Activated CD8-positive, alpha-beta T cell treated with anti-CD3 and anti-CD28 coated beads, Interleukin-2, amount 10 ng/mL, durations not matched to agents 7 days and 5 days (primary cell): Measurements from ENCODE around the gene DLG2. TPM values are rescaled to one million over a fixed set of nuclear protein-coding genes. Genes with fewer than 3 reads are reported as not detected.

ENCODE experiments used
- ATAC-seq: fragments of 150-1000 bp; cut with Tn5 transposase; one replicate; pipeline ENCODE4 v1.10.0; 2021; ENCODE audit warnings: moderate library complexity
- CTCF ChIA-PET: fragments of 350-600 bp; sonication (Branson Sonifier 250); formaldehyde crosslinking; loops from one replicate; lab custom pipeline; 2021; ENCODE audit warnings: antibody characterized with exemption; lab: Charles Lee
- POLR2A ChIA-PET: fragments of 350-600 bp; sonication (Branson Sonifier 250); formaldehyde crosslinking; loops from one replicate; lab custom pipeline; 2021; ENCODE audit warnings: antibody characterized with exemption; lab: Charles Lee
- DNase-seq: peaks from one replicate; pipeline ENCODE4 v3.0.0-alpha.2; 2020
- H3K27ac Mint-ChIP-seq: one replicate; pipeline ENCODE4 v1.8.0; 2021; ENCODE audit warnings: mild to moderate bottlenecking, mixed read lengths
- H3K27me3 Mint-ChIP-seq: one replicate; pipeline ENCODE4 v1.8.0; 2021; ENCODE audit warnings: low read depth, mixed read lengths
- H3K36me3 Mint-ChIP-seq: one replicate; pipeline ENCODE4 v1.8.0; 2021; ENCODE audit warnings: low read depth, mixed read lengths
- H3K4me1 Mint-ChIP-seq: one replicate; pipeline ENCODE4 v1.8.0; 2021; ENCODE audit warnings: low read depth, mixed read lengths
- H3K4me3 Mint-ChIP-seq: one replicate; pipeline ENCODE4 v1.8.0; 2021; ENCODE audit warnings: mild to moderate bottlenecking, mixed read lengths
- H3K9me3 Mint-ChIP-seq: one replicate; pipeline ENCODE4 v1.8.0; 2022; ENCODE audit warnings: mixed read lengths; ENCODE audit not compliant: insufficient read depth
- total RNA-seq, 2 experiments: library from RNA; stranded (reverse); gene quantifications; one replicate each; pipeline ENCODE4 v1.2.3, GENCODE V29; 2021

DLG2 gene
- total RNA-seq, 2 experiments from 2014 or later: 1.3 to 1.6 TPM

- Mint-ChIP-seq H3K27me3 (no peaks in the 10 kb centered on the region), H3K4me3 (no peak overlapping the region), H3K27ac (no peak overlapping the region), H3K9me3 (peaks cover 11% of the 10 kb centered on the region), H3K36me3 (no peaks in the 10 kb centered on the region), H3K4me1 (no peaks in the 10 kb centered on the region)
- DNase-seq: no peak
- ChIA-PET CTCF (no interaction called here), POLR2A (no interaction called here)
- ATAC-seq: no peak
These were observed 721.7 kb downstream of the DLG2 start for GRCh38 chr11:84905411-84905810.

- no peak overlapping the region for H3K4me3 Mint-ChIP-seq
These were observed 724.7 kb downstream of the DLG2 start for GRCh38 chr11:84902445-84902844.

DNA sequence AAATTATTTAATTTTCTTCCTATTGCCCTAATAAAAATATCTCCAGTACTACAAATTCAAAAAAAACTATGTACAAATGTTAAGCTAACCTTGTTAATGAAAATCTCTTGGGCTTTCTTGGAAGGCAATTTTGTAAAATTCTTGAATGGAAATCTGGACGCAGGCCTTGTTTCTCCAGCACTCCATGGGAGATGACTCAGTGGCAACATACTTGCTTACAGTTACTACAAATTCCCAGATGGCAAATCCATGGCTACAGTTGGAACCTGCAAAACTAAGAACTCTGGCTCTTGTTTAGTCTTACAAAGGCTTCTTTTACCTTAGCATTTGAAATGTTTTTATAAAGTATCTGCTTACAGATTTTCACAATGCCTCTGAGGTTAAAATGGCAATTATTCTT lies 725.2 kb downstream of the DLG2 start:
- CTCF ChIA-PET: no interaction called here
- ATAC-seq: no peak
- H3K27ac Mint-ChIP-seq: no peak overlapping the region
- H3K4me3 Mint-ChIP-seq: no peak overlapping the region
- POLR2A ChIA-PET: no interaction called here
- no peaks in the 10 kb centered on the region for H3K36me3 Mint-ChIP-seq
- peaks cover 11% of the 10 kb centered on the region for H3K9me3 Mint-ChIP-seq
- no peaks in the 10 kb centered on the region for H3K4me1 Mint-ChIP-seq
- H3K27me3 Mint-ChIP-seq: no peaks in the 10 kb centered on the region
- DNase-seq: no peak

More at GRCh38 chr11:84902445-84902844, 724.7 kb downstream of the DLG2 start:
- Mint-ChIP-seq H3K4me1 (no peaks in the 10 kb centered on the region), H3K36me3 (no peaks in the 10 kb centered on the region), H3K27ac (no peak overlapping the region), H3K27me3 (no peaks in the 10 kb centered on the region), H3K9me3 (peaks cover 11% of the 10 kb centered on the region)
- DNase-seq (no peak), ATAC-seq (no peak)
- ChIA-PET CTCF (no interaction called here), POLR2A (no interaction called here)

- no peak for DNase-seq
- ChIA-PET POLR2A (no interaction called here), CTCF (no interaction called here)
- ATAC-seq: no peak
- H3K4me1 Mint-ChIP-seq: no peaks in the 10 kb centered on the region
- H3K9me3 Mint-ChIP-seq: peaks cover 3% of the 10 kb centered on the region
- no peaks in the 10 kb centered on the region for H3K36me3 Mint-ChIP-seq
- no peak overlapping the region for H3K4me3 Mint-ChIP-seq
- no peak overlapping the region for H3K27ac Mint-ChIP-seq
- no peaks in the 10 kb centered on the region for H3K27me3 Mint-ChIP-seq
These were observed 727.4 kb downstream of the DLG2 start for GRCh38 chr11:84899740-84900139.

- Mint-ChIP-seq H3K36me3 (no peaks in the 10 kb centered on the region), H3K4me3 (no peak overlapping the region), H3K9me3 (peaks cover 3% of the 10 kb centered on the region), H3K27ac (no peak overlapping the region), H3K4me1 (no peaks in the 10 kb centered on the region), H3K27me3 (no peaks in the 10 kb centered on the region)
- ATAC-seq (no peak), DNase-seq (no peak)
- CTCF ChIA-PET: no interaction called here
- POLR2A ChIA-PET: no interaction called here
These were observed 728.0 kb downstream of the DLG2 start for GRCh38 chr11:84899134-84899533.

DNA sequence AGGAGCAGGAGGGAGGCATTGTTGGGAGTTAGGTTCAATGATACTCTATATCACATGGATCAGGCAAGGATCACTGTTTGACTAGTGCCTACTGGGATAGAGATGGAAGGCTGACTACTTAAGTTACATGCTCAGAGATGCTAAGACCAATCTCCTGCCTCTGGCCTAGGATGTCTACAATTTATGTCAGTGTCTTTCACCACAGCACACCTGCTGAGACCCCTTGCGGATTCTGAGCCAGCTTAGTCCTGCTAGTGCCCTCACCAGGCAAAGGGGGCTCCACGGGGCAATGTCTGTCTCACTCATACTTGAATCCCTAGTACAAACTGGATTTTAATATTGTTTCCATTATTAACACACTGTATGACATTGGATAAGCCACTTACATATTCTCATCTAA lies 732.5 kb downstream of the DLG2 start:
- H3K27ac Mint-ChIP-seq: no peak overlapping the region
- H3K9me3 Mint-ChIP-seq: no peaks in the 10 kb centered on the region
- DNase-seq (no peak), ATAC-seq (no peak)
- ChIA-PET CTCF (no interaction called here), POLR2A (no interaction called here)
- no peaks in the 10 kb centered on the region for H3K27me3 Mint-ChIP-seq
- no peak overlapping the region for H3K4me3 Mint-ChIP-seq
- no peaks in the 10 kb centered on the region for H3K4me1 Mint-ChIP-seq
- no peaks in the 10 kb centered on the region for H3K36me3 Mint-ChIP-seq

GRCh38 chr11:84890676-84891075 lies 736.5 kb downstream of the DLG2 start:
- ChIA-PET POLR2A (no interaction called here), CTCF (no interaction called here)
- no peaks in the 10 kb centered on the region for H3K27me3 Mint-ChIP-seq
- peaks cover 10% of the 10 kb centered on the region for H3K9me3 Mint-ChIP-seq
- H3K27ac Mint-ChIP-seq: no peak overlapping the region
- no peak overlapping the region for H3K4me3 Mint-ChIP-seq
- no peaks in the 10 kb centered on the region for H3K4me1 Mint-ChIP-seq
- ATAC-seq: no peak
- no peaks in the 10 kb centered on the region for H3K36me3 Mint-ChIP-seq
- DNase-seq: no peak

GRCh38 chr11:84889556-84889955 lies 737.6 kb downstream of the DLG2 start:
- H3K27ac Mint-ChIP-seq: no peak overlapping the region
- DNase-seq (no peak), ATAC-seq (no peak)
- POLR2A ChIA-PET: no interaction called here
- no peaks in the 10 kb centered on the region for H3K27me3 Mint-ChIP-seq
- no peak overlapping the region for H3K4me3 Mint-ChIP-seq
- H3K4me1 Mint-ChIP-seq: no peaks in the 10 kb centered on the region
- H3K9me3 Mint-ChIP-seq: peaks cover 18% of the 10 kb centered on the region
- CTCF ChIA-PET: no interaction called here
- H3K36me3 Mint-ChIP-seq: no peaks in the 10 kb centered on the region

- no peaks in the 10 kb centered on the region for H3K27me3 Mint-ChIP-seq
- no peak overlapping the region for H3K27ac Mint-ChIP-seq
- no peak for ATAC-seq
- H3K4me1 Mint-ChIP-seq: no peaks in the 10 kb centered on the region
- no peak overlapping the region for H3K4me3 Mint-ChIP-seq
- ChIA-PET CTCF (no interaction called here), POLR2A (no interaction called here)
- no peak for DNase-seq
- H3K36me3 Mint-ChIP-seq: no peaks in the 10 kb centered on the region
- peaks cover 27% of the 10 kb centered on the region for H3K9me3 Mint-ChIP-seq
These were observed 740.0 kb downstream of the DLG2 start for GRCh38 chr11:84887055-84887629.

DNA sequence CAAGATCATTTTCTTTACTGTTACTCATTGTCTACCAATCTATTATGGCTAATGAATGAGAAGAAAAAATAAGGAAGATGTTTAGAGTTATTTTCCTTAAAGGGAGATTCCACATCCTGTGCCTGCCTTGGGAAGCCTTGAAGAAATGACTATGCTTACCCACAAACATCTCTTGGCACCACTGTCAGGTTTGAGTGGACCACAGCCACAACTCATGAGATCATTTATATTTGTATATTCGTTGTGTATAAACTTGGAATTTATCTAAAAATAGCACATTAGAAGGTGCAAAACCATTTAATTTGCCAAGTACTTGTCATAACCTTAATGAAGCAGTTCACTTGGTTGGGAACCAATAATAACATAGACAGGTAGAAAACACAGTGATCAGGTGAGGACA lies 740.8 kb downstream of the DLG2 start:
- H3K27me3 Mint-ChIP-seq: no peaks in the 10 kb centered on the region
- H3K9me3 Mint-ChIP-seq: peaks cover 27% of the 10 kb centered on the region
- no peak overlapping the region for H3K4me3 Mint-ChIP-seq
- no peaks in the 10 kb centered on the region for H3K4me1 Mint-ChIP-seq
- DNase-seq: no peak
- ChIA-PET POLR2A (no interaction called here), CTCF (no interaction called here)
- H3K36me3 Mint-ChIP-seq: no peaks in the 10 kb centered on the region
- H3K27ac Mint-ChIP-seq: no peak overlapping the region
- ATAC-seq: no peak

DNA sequence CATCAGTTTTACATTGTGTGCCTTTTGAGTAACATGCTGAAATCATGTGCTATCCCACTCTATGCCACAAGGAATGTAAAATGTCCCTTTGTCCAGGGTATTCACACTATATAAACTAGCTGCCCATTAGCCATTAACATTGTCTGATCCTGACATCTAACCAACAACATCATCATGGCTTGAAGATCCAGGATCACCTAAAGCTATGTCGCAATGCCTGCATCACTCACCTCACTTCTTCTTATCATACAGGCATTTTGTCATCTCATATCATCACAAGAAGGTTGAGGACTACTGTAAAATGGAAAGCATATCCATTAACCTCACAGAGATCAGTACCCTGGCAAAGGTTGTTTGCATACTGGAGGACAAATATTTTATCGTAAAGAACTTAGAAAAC lies 742.3 kb downstream of the DLG2 start:
- ChIA-PET POLR2A (no interaction called here), CTCF (no interaction called here)
- no peaks in the 10 kb centered on the region for H3K4me1 Mint-ChIP-seq
- H3K4me3 Mint-ChIP-seq: no peak overlapping the region
- H3K27ac Mint-ChIP-seq: no peak overlapping the region
- H3K27me3 Mint-ChIP-seq: no peaks in the 10 kb centered on the region
- H3K36me3 Mint-ChIP-seq: no peaks in the 10 kb centered on the region
- DNase-seq: no peak
- H3K9me3 Mint-ChIP-seq: peaks cover 27% of the 10 kb centered on the region
- no peak for ATAC-seq

GRCh38 chr11:84882056-84882455 lies 745.1 kb downstream of the DLG2 start:
- ATAC-seq: no peak
- POLR2A ChIA-PET: no interaction called here
- no peak overlapping the region for H3K27ac Mint-ChIP-seq

DNA sequence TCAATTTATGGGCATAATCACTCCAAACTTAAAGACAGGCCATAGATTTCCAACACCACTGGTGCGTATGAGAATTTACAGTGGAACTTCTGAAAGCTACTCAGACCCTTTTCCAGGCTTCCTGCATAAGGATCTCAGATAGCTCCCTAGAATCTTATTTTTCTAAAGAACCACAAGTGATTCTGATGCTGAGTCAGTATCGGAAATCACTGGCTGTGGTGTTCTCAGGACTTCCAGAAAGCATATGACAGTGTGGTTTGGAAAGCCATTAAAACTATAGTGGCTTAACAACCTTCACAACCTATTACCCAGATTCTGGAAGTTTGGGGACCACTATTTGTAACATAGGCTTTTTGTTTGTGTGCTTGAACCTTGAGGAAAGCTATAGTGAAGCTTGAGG lies 756.0 kb downstream of the DLG2 start:
- Mint-ChIP-seq H3K36me3 (no peaks in the 10 kb centered on the region), H3K9me3 (peaks cover 6% of the 10 kb centered on the region), H3K27me3 (no peaks in the 10 kb centered on the region), H3K4me3 (no peak overlapping the region), H3K4me1 (no peaks in the 10 kb centered on the region), H3K27ac (no peak overlapping the region)
- ChIA-PET CTCF (no interaction called here), POLR2A (no interaction called here)
- DNase-seq (no peak), ATAC-seq (no peak)

More at GRCh38 chr11:84882056-84882455, 745.1 kb downstream of the DLG2 start:
- H3K9me3 Mint-ChIP-seq: peaks cover 24% of the 10 kb centered on the region
- DNase-seq: no peak
- no peaks in the 10 kb centered on the region for H3K4me1 Mint-ChIP-seq
- CTCF ChIA-PET: no interaction called here
- no peaks in the 10 kb centered on the region for H3K27me3 Mint-ChIP-seq
- H3K36me3 Mint-ChIP-seq: no peaks in the 10 kb centered on the region
- no peak overlapping the region for H3K4me3 Mint-ChIP-seq
